Epithelial cell of esophagus (primary cell): ENCODE results near the gene LDHAL6B.

ENCODE experiments used
- DNase-seq: peaks from one replicate; pipeline ENCODE4 v3.0.0; 2010; ENCODE audit warnings: low read depth
- H3K4me3 ChIP-seq: 2 replicates; pipeline ENCODE4 v1.5.1; 2011; ENCODE audit warnings: mild to moderate bottlenecking, low read length, control low read depth
- TF ChIP-seq, protein P1 (sequence below): IDR thresholded peaks from 2 replicates; pipeline ENCODE4 v1.5.1; 2011; ENCODE audit warnings: low read depth, mild to moderate bottlenecking, low read length, control low read depth, inconsistent platforms; ENCODE audit not compliant: insufficient read depth; ENCODE audit errors: missing control alignments

The LDHAL6B gene

GRCh38 chr15:59247364-59247763, 40.7 kb downstream of the LDHAL6B start:
- TF ChIP-seq, protein P1, sequence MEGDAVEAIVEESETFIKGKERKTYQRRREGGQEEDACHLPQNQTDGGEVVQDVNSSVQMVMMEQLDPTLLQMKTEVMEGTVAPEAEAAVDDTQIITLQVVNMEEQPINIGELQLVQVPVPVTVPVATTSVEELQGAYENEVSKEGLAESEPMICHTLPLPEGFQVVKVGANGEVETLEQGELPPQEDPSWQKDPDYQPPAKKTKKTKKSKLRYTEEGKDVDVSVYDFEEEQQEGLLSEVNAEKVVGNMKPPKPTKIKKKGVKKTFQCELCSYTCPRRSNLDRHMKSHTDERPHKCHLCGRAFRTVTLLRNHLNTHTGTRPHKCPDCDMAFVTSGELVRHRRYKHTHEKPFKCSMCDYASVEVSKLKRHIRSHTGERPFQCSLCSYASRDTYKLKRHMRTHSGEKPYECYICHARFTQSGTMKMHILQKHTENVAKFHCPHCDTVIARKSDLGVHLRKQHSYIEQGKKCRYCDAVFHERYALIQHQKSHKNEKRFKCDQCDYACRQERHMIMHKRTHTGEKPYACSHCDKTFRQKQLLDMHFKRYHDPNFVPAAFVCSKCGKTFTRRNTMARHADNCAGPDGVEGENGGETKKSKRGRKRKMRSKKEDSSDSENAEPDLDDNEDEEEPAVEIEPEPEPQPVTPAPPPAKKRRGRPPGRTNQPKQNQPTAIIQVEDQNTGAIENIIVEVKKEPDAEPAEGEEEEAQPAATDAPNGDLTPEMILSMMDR = peak; percentile 72
- no peak overlapping the region for H3K4me3 ChIP-seq
- DNase-seq = peak; percentile 63

- no peak for DNase-seq
- TF ChIP-seq, protein P1 = no peak
- H3K4me3 ChIP-seq = no peak overlapping the region
These were observed 43.2 kb downstream of the LDHAL6B start for GRCh38 chr15:59249816-59250215.

DNA sequence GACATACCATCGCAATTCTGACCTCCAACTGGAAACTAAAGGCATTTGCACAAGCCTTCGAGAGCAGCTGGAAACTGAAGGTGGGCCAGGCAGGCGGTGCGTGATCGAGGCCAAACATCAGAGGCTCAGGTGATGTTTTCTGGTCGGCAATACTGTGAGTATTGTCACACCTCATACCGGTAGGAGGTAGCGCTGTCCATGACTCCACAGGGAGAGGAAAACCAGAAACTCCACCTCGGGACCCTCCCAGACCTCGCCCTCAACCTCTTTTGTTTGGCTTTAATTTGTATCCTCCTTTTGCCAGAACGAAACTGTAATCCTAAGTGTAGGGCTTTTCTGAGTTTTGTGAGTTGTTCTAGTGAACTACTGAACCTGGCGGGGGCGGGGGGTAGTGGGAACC, 43.6 kb downstream of the LDHAL6B start:
- H3K4me3 ChIP-seq = no peak overlapping the region
- DNase-seq = no peak
- TF ChIP-seq, protein P1 = no peak

- DNase-seq = no peak
- TF ChIP-seq, protein P1 = no peak
- no peak overlapping the region for H3K4me3 ChIP-seq
These were observed 44.6 kb downstream of the LDHAL6B start for GRCh38 chr15:59251001-59251845.

DNA sequence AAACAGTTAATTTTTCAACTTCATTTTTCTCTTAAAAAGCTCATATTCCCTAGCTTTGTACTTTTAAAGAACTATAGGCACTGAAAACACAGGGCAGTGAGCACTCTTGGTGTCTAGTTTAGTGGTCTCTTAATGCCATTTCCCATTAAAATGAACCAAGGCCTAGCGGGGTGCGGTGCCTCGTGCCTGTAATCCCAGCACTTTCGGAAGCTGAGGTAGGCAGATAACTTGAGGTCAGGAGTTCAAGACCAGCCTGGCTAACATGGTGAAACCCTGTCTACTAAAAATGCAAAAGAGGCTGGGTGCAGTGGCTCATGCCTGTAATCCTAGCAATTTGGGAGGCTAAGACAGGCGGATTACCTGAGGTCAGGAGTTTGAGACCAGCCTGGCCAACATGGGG, 45.5 kb downstream of the LDHAL6B start:
- TF ChIP-seq, protein P1 = no peak
- H3K4me3 ChIP-seq = no peak overlapping the region
- DNase-seq = no peak

DNA sequence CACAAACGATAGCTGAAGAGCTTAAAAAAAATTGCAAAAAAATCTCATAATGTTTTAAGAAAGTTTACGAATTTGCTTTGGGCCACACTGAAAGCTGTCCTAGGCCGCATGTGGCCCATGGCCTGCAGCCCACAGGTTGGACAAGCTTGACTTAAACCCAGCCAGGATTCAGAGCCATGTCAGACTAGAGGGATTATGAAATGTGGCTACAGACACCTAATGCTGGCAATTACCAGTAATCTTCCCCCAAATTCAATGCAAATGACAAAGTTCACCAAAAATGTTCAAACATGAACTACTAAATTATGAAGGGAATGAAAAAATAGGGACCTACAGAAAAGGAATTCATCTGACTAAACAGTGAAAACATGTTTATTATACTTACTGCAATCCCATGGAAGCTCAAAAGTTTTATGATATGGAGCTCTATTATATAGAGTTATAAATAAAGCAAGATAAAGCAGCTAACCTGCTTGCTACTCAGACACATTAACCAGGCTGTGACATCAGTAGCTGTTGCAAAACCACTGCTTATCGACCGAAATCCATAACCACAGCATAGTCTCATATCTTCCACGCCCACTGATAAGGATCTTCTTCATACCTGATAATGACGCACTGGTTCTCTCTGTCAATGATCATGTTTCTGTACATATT, 49.2 kb downstream of the LDHAL6B start:
- no peak for DNase-seq
- no peak overlapping the region for H3K4me3 ChIP-seq
- TF ChIP-seq, protein P1 = no peak
